Measurements from ENCODE around the gene DMXL2. TPM values are rescaled to one million over a fixed set of nuclear protein-coding genes. Genes with fewer than 3 reads are reported as not detected.
A peak's percentile ranks its signal among the peaks of the same experiment; 100 is the strongest.
"Not testable (repeated sequence)": the region's sequence is repeated elsewhere in the genome, so short reads cannot be mapped to it uniquely, and the experiment has no call there.

The DMXL2 gene
- total RNA-seq, 1 experiment from 2014 or later: 29.8 TPM

DNA sequence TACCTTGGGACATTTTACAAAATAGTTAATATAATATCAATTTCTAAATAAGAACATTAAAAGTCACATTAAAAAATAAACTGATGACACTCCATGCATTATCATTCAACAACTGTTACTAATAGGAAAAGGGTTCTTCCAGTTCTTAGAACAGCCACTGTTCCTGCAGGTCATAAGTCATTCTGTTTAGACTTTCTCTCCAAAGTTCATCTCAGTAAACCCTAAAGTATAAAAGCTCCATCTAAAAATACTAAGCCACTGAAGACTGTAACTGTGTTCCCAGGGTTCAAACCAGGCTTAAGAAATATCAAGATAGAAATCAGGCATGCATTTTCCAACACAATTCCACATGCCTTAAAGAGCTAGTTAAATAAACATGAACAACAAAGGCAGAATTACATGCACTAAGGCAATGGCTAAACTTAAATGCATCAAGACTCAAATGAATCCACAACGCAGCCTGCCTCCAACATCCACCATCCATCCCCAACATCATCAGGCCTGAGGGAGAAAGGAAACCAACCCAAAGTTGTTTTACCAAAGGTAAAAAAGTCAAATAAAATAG lies 46.2 kb downstream of the DMXL2 start:
- H3K36me3 ChIP-seq (ENCODE audit: low read depth): no peaks in the 10 kb centered on the region
- DNase-seq: no peak
- H3K9me3 ChIP-seq (ENCODE audit: insufficient read depth, low read depth): no peaks in the 10 kb centered on the region; the same call in 1 of the 2 replicates
- intact Hi-C loops (cut with micrococcal nuclease; ENCODE audit: unreplicated experiment): no loop called here
- H3K4me3 ChIP-seq: peak overlapping the region; percentile 14; the same call in 1 of the 2 replicates
- no peak overlapping the region for H2AFZ ChIP-seq
- peaks cover 31% of the 10 kb centered on the region for H3K4me1 ChIP-seq (replicated peaks; ENCODE audit: insufficient read depth)
- TF ChIP-seq, protein P1, sequence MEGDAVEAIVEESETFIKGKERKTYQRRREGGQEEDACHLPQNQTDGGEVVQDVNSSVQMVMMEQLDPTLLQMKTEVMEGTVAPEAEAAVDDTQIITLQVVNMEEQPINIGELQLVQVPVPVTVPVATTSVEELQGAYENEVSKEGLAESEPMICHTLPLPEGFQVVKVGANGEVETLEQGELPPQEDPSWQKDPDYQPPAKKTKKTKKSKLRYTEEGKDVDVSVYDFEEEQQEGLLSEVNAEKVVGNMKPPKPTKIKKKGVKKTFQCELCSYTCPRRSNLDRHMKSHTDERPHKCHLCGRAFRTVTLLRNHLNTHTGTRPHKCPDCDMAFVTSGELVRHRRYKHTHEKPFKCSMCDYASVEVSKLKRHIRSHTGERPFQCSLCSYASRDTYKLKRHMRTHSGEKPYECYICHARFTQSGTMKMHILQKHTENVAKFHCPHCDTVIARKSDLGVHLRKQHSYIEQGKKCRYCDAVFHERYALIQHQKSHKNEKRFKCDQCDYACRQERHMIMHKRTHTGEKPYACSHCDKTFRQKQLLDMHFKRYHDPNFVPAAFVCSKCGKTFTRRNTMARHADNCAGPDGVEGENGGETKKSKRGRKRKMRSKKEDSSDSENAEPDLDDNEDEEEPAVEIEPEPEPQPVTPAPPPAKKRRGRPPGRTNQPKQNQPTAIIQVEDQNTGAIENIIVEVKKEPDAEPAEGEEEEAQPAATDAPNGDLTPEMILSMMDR (conservative IDR thresholded peaks at IDR 0.05): no peak
- no peak for TF ChIP-seq EZH2 (IDR thresholded peaks at IDR 0.05; ENCODE audit: low read depth)
- CTCF ChIA-PET: interaction anchor here (0.6 kb wide), 1 partner anchor 43 kb away, joined by 3 read pairs; no protein-coding TSS in a partner anchor
- POLR2A ChIA-PET (ENCODE audit: unreplicated experiment): interaction anchor here (0.7 kb wide), 1 partner anchor 452 kb away, joined by 9 read pairs; no protein-coding TSS in a partner anchor
- peak overlapping the region; percentile 63 for H3K4me2 ChIP-seq
- no TSS peak for BruUV-seq (replicated peaks)
- no peaks in the 10 kb centered on the region for H3K9me2 ChIP-seq (ENCODE audit: insufficient read depth)
- H3F3A ChIP-seq (ENCODE audit: insufficient read depth, low read depth): peaks cover 11% of the 10 kb centered on the region; the same call in 1 of the 2 replicates
- no peaks in the 10 kb centered on the region for H3K27me3 ChIP-seq (ENCODE audit: insufficient read depth, low read depth)
- H3K79me2 ChIP-seq (ENCODE audit: low read depth): peaks cover 12% of the 10 kb centered on the region
- H3K27ac ChIP-seq: peak overlapping the region; percentile 69
- no peaks in the 10 kb centered on the region for H4K20me1 ChIP-seq (ENCODE audit: insufficient read depth)

DNA sequence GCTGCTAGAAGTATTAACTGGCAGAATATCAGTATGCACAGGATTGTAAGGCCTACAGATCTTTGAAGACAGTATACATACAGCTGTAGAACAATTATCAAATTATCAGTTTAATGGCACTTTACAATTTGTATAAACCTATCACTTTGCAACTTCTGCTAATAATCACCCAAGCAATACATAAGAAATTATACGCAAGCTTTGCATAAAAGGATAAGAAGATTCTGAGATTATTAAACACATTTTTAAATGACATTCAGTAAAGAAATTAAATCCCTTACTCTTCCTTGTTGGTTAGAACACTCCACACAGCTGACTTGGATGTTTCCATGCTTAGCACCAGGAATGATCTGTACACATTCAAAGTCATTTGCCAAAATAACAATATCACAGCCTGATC lies 46.8 kb downstream of the DMXL2 start:
- intact Hi-C loops (cut with micrococcal nuclease; ENCODE audit: unreplicated experiment): no loop called here
- H3K4me2 ChIP-seq: no peak overlapping the region
- H3K4me1 ChIP-seq (replicated peaks; ENCODE audit: insufficient read depth): peaks cover 31% of the 10 kb centered on the region
- no peaks in the 10 kb centered on the region for H3K9me2 ChIP-seq (ENCODE audit: insufficient read depth)
- no peaks in the 10 kb centered on the region for H3K27me3 ChIP-seq (ENCODE audit: insufficient read depth, low read depth)
- DNase-seq: no peak
- no peaks in the 10 kb centered on the region for H4K20me1 ChIP-seq (ENCODE audit: insufficient read depth)
- POLR2A ChIA-PET (ENCODE audit: unreplicated experiment): interaction anchor here (0.7 kb wide), 1 partner anchor 452 kb away, joined by 9 read pairs; no protein-coding TSS in a partner anchor
- CTCF ChIA-PET: no interaction called here
- H3K36me3 ChIP-seq (ENCODE audit: low read depth): no peaks in the 10 kb centered on the region
- H3K9me3 ChIP-seq (ENCODE audit: insufficient read depth, low read depth): no peaks in the 10 kb centered on the region; the same call in 1 of the 2 replicates
- H3K4me3 ChIP-seq: no peak overlapping the region
- no peak overlapping the region for H3K27ac ChIP-seq
- no peak overlapping the region for H2AFZ ChIP-seq
- H3F3A ChIP-seq (ENCODE audit: insufficient read depth, low read depth): peaks cover 11% of the 10 kb centered on the region; the same call in 1 of the 2 replicates
- no TSS peak for BruUV-seq (replicated peaks)
- TF ChIP-seq EZH2 (IDR thresholded peaks at IDR 0.05; ENCODE audit: low read depth): no peak
- TF ChIP-seq, protein P1 (conservative IDR thresholded peaks at IDR 0.05): no peak
- peaks cover 12% of the 10 kb centered on the region for H3K79me2 ChIP-seq (ENCODE audit: low read depth)

DNA sequence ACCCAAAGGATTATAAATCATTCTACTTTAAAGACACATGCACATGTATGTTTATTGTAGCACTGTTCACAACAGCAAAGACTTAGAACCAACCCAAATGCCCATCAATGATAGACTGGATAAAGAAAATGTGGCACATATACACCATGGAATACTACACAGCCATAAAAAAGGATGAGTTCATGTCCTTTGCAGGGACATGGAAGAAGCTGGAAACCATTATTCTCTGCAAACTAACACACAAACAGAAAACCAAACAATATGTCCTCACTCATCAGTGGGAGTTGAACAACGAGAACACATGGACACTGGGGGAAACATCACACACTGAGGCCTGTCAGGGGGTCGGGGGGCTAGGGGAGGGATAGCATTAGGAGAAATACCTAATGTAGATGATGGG lies 49.2 kb downstream of the DMXL2 start:
- H3K36me3 ChIP-seq (ENCODE audit: low read depth); H3K4me3 ChIP-seq; DNase-seq; POLR2A ChIA-PET (ENCODE audit: unreplicated experiment); intact Hi-C loops (cut with micrococcal nuclease; ENCODE audit: unreplicated experiment); H3K27ac ChIP-seq; H3K9me3 ChIP-seq (ENCODE audit: insufficient read depth, low read depth); H3K9me2 ChIP-seq (ENCODE audit: insufficient read depth); H3K27me3 ChIP-seq (ENCODE audit: insufficient read depth, low read depth); CTCF ChIA-PET; H2AFZ ChIP-seq; BruUV-seq (replicated peaks); H3K4me2 ChIP-seq; H4K20me1 ChIP-seq (ENCODE audit: insufficient read depth): not testable (repeated sequence)
- peaks cover 31% of the 10 kb centered on the region for H3K4me1 ChIP-seq (replicated peaks; ENCODE audit: insufficient read depth)
- peaks cover 12% of the 10 kb centered on the region; the same call in 1 of the 2 replicates for H3K79me2 ChIP-seq (ENCODE audit: low read depth)
- H3F3A ChIP-seq (ENCODE audit: insufficient read depth, low read depth): peaks cover 11% of the 10 kb centered on the region; the same call in 1 of the 2 replicates

DNA sequence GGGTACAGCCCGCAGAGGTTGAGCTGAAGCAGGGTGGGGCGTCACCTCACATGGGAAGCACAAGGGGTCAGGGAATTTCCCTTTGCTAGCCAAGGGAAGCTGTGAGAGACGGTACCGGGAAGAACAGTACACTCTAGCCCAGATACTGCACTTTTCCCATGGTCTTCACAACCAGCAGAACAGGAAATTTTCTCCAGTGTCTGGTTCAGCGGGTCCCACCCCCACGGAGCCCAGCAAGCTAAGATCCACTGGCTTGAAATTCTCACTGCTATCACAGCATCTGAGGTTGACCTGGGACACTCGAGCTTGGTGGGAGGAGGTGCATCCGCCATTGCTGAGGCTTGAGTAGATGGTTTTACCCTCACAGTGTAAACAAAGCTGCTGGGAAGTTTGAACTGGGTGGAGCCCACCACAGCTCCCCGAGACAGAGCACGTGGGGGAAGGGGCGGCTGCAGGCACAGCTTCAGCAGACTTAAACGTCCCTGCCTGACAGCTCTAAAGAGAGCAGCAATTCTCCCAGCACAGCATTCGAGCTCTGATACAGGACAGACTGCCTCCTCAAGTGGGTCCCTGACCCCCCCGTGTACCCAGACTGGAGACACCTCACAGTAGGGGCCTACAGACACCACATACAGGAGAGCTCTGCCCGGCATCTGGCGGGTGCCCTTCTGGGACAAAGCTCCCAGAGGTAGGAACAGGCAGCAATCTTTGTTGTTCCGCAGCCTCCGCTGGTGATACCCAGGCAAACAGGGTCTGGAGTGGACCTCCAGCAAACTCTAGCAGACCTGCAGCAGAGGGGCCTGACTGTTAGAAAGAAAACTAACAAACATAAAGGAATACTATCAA lies 53.4 kb downstream of the DMXL2 start:
- H3K4me3 ChIP-seq; CTCF ChIA-PET; H3K36me3 ChIP-seq (ENCODE audit: low read depth); H3K9me3 ChIP-seq (ENCODE audit: insufficient read depth, low read depth); BruUV-seq (replicated peaks); H3K27ac ChIP-seq; H3K79me2 ChIP-seq (ENCODE audit: low read depth); H3F3A ChIP-seq (ENCODE audit: insufficient read depth, low read depth); H3K27me3 ChIP-seq (ENCODE audit: insufficient read depth, low read depth); H4K20me1 ChIP-seq (ENCODE audit: insufficient read depth); H3K4me2 ChIP-seq; H3K9me2 ChIP-seq (ENCODE audit: insufficient read depth); H2AFZ ChIP-seq; H3K4me1 ChIP-seq (replicated peaks; ENCODE audit: insufficient read depth): not testable (repeated sequence)
- POLR2A ChIA-PET (ENCODE audit: unreplicated experiment): interaction anchor here (0.6 kb wide), 3 partner anchors 32 to 288 kb away, joined by 3 to 5 read pairs (median 3); no protein-coding TSS in a partner anchor
- intact Hi-C loops (cut with micrococcal nuclease; ENCODE audit: unreplicated experiment): loop anchor here (2.0 kb wide), 1 partner anchor 54 kb away; the partner anchor contains the start of gene DMXL2
- DNase-seq: peak in 1 of 2 experiments; percentile 54
